CD4-positive, alpha-beta T cell treated with Interleukin-4 for 1 hour (primary cell): ENCODE results near the gene DDX52.

Experiments
- DNase-seq, 2 donors: peaks; one replicate each; pipeline ENCODE4 v3.0.0-alpha.2; 2020 to 2022

Gene DDX52

DNA sequence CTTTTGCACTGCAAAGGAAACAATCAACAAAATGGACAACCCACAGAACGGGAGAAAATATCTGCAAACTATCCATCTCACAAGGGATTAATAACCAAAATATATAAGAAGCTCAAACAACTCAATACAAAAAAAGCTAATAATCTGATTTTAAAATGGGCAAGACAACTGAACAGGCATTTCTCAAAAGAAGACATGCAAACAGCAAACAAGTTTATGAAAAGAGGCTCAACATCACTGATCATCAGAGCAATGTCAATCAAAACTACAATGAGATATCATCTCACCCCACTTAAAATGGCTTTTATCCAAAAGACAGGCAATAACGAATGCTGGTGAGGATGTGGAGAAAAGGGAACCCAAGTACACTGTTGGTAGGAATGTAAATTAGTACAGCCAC is 68.8 kb downstream of the DDX52 start:
- no peak for DNase-seq

DNA sequence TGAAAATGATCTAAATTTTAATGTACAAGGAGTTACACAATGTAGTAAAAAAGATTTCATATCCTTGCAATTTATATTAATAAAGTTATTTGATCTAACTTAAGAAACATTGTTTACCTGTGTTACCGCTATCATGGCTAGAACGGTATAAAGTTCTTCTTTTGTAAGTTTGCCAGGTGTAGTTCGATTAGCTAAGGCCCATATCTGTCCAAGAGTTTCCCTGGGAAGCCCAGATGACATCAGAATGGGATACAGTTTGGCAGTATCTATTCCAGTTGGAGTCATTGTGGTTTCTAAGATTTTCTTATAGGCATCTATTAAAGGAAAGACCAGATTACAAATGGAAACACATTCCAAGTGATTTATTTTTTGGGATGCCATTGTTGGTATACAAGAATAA is 71.6 kb downstream of the DDX52 start:
- DNase-seq: no peak

DNA sequence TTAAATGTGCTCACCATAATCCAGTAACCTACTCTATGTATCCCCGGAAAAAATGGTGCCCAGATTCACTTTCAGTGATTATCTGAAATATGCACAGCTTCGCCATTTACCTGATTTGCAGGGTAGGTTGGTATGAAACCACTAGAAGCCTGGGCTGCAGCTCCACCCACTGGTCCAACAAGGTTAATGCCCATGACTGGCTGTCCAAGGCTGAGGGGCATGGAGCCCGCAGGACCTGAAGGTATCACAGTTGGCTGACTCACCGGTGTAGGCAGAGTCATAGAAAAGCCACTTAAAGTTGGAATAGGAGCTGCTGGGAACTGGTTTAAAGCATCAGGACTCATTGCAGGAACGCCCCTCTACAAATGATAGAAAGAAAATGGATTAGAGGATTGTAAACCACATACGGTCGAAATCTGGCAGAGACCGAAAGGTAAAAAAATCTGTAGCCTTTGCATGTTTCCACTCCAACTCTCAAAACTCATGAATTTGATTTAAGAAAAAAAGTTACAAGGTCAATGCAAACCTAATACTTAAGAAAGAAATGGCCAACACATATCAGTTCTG is 72.6 kb downstream of the DDX52 start:
- peak; percentile 14 to 21 for DNase-seq

DNA sequence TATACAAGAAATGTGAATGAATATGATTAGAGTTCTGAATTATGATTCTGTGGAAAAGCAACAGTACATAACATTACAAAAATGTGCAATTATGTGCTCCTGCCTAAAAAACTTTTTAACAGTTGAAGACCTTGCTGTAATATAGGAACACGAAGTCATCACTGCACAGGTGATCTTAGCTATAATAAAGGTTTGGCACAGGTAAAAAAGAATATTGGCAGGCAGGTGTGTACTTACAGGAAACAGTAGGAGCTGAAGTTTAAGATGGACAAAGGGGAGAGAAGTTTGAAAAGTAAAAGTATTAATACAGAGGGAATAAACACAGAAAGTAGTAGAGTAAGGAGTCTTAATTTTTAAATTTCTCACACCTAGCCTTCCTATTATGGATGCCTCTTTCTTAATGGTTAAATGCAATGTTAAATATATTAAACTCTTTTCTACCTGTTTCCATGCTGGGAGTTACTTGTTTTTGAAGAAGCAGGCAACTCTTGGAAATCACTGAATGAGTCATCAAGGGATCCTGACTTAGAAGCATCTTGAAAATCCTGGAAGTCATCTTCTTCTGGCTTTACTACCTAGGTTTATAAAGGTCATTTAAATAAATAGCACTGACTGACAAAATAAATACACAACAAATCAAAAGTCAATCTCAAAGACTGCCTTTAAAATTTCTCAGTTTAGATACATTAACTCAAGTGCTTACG is 74.7 kb downstream of the DDX52 start:
- DNase-seq: no peak

DNA sequence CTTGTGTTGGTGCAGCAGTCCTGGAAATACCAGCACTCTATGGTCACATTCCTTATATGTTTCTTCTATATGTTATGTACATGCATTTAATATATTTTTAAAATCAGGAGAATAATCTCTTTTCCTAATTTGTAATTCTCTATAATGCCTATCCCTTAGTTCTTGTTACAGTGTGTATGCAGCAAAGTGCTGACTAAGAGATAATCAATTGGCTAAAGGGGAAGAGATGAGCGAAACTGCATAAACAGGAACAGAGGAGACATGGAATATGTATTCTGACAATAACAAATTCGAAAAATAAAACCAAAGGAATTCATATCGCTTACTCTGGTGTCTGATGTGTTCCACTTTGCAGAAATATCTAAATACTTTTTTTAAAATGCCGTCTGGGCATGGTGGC is 75.7 kb downstream of the DDX52 start:
- DNase-seq: no peak

DNA sequence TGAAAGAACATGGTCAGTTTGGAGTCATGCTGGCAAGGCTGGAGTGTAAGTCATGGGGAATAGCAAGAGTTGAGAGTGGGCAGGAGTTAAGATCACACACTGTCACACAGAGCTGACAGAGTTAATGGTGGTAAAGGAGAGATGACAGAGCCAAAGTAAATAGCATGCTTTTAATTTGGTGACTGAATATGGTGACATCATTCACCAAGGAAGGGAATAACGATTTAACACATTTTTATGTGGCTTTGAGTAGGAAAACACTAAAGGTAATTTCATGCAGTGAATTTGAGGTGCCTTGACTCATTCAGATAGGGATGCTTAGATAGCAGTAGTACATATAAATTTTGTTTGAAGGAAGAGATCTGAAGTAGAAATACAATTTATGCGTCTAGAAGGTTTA is 76.1 kb downstream of the DDX52 start:
- no peak for DNase-seq

DNA sequence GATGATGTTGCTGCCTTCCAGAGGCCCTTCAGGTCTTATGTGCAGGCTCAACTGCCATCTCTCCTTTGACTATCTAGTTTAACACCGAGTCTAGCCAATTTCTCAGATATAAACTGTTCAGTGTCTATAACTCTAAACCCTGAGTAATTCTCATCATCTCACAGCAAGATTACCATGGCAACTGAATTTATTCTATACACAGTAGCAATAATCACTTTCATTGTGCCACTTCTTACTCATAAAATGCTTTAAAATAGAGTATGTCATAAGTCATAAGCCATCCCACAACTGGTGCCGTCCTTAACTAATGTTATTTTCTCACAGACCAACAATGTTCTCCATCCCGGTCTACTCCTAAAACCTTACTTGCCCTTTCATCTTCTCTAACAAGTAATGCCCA is 79.0 kb downstream of the DDX52 start:
- DNase-seq: no peak

DNA sequence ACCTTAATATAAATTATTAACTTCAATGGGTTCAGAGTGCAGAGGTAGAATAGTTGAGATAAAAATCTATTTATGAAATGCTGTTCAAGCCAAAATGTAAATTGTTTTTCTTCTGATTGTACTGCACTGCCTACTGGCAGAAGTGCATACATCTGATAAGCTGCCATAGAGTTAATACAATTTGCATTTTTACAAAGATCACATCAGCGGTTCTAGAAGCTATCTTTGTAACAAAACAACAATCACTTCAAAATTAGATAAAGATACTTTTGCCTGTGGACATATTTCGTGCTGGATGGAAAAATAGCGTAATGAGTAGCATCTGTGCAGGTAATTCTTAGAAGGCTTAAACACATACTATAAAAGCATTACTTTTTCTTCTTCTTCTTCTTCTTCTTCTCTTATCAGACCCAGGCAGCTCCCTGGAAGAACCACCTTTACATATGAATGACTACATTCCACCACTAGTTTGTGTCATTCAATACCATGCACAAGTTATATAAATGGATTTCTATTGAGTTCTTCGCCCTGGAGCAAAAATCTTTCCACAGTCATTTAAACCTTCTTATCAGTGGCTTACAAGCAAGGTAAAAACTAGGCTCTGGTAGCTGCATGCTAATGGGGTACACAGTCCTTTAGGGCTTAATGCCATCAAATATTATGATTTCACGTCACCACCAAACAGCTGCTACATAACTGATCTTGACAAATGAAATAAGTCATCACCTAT is 81.1 kb downstream of the DDX52 start:
- no peak for DNase-seq
